ENCODE data around the gene MGLL.

Gene MGLL

DNA sequence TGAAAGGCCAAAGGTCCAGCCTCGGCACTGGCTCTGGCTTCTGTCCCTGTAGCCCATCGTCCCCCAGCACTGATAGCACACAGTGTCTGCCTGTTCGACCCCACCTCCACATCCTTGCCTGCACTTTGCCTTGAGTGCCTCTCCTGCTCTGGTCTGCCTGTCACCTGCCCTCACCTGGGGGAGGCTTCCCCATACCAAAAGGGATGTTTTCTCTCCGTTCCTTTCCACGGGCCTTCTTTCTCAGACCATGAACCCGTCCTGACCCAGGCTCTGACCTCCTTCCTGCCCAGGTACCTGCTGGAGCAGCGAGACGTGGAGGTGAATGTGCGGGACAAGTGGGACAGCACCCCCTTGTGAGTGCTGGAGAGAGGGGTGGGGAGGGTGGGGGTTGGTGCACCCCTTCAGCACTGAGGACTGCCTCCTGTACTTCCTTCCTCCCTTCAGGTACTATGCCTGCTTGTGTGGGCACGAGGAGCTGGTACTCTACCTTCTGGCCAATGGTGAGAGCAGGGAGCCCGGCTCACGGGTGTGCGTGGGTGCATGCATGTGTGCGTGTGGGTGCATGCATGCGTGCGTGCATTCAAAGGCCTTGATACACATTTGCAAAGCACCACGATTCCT is 148.1 kb downstream of the MGLL start:
- H3K4me3 ChIP-seq (ENCODE audit: low read depth, low read length), result no peak overlapping the region
- TF ChIP-seq CTCF (IDR thresholded peaks at IDR 0.05; ENCODE audit: insufficient read depth, low read depth, low read length, missing control alignments), result no peak
- DNase-seq (ENCODE audit: low read depth), result no peak

GRCh38 chr3:127673191-127674100 is 148.9 kb downstream of the MGLL start:
- no peak for TF ChIP-seq CTCF (IDR thresholded peaks at IDR 0.05; ENCODE audit: insufficient read depth, low read depth, low read length, missing control alignments)
- H3K4me3 ChIP-seq (ENCODE audit: low read depth, low read length), result peak overlapping the region; percentile 61
- DNase-seq (ENCODE audit: low read depth), result peak; percentile 56

DNA sequence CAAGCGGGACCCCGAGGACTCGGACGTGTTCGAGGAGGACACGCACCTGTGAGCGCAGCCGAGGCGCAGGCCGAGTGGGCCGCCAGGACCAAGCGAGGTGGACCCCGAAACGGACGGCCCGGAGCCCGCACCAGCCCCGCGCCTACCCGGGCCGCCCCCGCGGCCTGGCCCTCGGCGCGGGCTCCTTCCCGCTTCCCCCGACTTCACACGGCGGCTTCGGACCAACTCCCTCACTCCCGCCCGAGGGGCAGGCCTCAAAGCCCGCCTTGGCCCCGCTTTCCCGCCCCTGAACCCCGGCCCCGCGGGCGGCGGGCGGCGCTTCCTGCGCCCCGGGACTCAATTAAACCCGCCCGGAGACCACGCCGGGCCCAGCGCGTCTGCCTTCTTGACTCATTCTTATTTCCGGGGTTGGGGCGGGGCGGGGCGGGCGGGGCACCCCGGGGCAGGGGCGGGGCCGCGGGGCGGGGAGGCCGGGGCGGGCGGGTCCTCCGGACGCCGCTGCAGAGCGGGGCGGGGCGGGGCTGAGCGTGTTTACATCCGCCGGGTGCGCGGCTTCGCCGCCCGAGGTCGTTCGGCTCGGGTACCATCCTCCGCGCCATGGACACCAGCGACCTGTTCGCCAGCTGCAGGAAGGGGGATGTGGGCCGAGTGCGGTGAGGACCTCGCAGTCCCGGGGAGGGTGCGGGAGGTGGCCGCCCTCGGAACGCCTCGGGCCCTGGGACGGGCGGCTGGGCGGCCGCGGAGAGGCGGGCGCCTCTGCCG is 149.7 kb downstream of the MGLL start, which contains the start of gene ABTB1:
Gene ABTB1 (plus strand): TSS at position 524 of the 762 bp plus-strand sequence. CDS start 74 bp downstream, at position 598.
- DNase-seq (ENCODE audit: low read depth), result peak; percentile 90
- no peak for TF ChIP-seq CTCF (IDR thresholded peaks at IDR 0.05; ENCODE audit: insufficient read depth, low read depth, low read length, missing control alignments)
- peak within 1 kb of the TSS; percentile 76 for H3K4me3 ChIP-seq (ENCODE audit: low read depth, low read length)

DNA sequence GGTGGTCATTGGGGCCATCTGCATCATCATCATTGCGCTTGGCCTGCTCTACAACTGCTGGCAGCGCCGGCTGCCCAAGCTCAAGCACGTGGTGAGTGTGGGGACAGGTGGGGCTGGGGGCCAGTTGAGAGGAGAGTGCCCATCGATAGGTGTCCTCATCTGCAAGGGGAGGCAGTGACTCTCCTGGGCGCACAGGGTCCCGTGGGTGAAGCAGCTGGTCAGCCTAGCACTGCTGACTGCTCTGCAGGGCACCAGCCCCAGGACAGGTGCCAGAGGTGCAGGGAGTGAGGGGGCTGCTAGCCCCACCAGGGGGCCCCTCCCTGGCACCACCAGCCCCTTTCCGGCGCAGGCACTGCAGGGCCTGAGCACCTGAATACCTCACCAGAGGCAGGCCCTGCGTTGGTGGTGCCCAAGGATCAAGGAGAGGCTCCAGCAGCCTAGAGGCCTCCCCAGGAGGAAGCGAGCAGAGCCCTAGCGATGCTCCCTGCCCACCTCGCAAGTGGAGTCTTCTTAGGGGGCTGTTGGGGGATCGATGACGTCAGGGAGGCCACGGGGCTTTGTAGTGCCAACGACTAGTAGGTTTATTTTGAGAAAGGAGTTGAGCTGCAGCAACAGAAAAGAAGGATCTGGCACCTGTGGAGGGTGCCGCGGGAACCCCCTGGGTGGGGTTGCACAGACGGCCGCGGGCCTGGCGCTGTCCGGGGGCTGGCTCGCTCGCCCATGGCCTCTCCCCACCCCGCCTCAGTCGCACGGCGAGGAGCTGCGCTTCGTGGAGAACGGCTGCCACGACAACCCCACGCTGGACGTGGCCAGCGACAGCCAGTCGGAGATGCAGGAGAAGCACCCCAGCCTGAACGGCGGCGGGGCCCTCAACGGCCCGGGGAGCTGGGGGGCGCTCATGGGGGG is 150.5 kb downstream of the MGLL start:
- no peak for TF ChIP-seq CTCF (IDR thresholded peaks at IDR 0.05; ENCODE audit: insufficient read depth, low read depth, low read length, missing control alignments)
- H3K4me3 ChIP-seq (ENCODE audit: low read depth, low read length), result peak overlapping the region; percentile 76
- peak; percentile 36 for DNase-seq (ENCODE audit: low read depth)

DNA sequence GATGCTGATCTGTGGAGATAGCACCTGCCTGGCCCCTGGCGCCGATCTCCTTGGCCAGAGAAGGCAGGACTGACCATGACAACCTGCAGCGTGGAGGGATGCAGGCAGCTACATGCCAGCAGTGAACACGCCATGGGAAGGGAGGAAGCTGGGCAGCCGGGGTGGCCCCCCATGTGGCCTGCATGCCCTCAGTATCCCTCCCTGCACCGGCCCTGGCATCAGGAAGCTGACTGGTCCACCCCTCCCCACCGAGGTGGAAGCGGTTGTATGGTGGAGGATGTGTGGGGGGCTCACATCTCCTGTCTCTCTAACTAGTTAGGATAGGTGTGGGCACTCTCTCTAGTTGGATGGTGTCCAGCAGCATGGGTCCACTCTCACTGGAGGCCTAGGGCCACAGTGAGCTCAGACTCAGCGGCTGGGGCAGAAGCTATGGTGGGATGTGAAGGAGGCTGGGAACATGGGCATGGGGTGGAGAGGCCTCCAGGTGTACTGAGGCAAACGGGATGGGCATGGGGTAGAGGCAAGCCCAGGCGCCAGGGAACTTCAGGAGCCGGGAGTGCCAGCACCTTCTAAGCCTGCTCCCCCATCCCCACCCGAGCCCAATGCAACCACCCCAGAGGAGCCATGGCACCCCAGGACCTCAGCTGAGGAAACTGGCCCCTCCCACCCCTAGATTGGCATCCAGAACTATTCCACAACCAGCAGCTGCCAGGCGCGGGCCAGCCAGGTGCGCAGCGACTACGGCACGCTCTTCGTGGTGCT is 151.4 kb downstream of the MGLL start:
- H3K4me3 ChIP-seq (ENCODE audit: low read depth, low read length), result no peak overlapping the region
- DNase-seq (ENCODE audit: low read depth), result no peak
- TF ChIP-seq CTCF (IDR thresholded peaks at IDR 0.05; ENCODE audit: insufficient read depth, low read depth, low read length, missing control alignments), result no peak
